ENCODE results near the gene CEP97. TPM values are rescaled to one million over a fixed set of nuclear protein-coding genes. Genes with fewer than 3 reads are reported as not detected.
A peak's percentile ranks its signal among the peaks of the same experiment; 100 is the strongest.
"Not testable (repeated sequence)": the region's sequence is repeated elsewhere in the genome, so short reads cannot be mapped to it uniquely, and the experiment has no call there.

Gene CEP97
- polyA plus RNA-seq, 1 donor, result 5.3 TPM

DNA sequence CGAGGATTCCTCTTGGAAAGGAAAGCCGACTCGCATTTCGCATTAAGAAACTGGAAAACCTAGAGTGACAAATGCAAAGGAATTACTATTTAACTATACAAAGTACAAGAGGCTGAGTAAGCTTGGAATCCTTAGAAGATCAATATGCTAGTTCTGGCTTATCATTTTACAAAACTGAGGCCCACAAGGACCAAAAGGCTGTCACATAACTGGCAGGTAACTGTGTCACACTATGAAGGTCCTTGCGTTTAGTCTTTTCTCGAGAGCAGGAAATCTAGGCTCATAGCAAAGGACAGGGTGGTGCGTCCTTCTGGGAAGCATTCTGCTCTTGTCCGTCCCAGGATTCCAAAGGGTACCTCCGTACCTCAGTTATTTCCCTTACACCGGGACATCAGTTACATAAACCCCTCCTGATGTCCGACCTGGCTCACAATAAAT is 38.5 kb upstream of the CEP97 start:
- Histone ChIP-seq H3K27me3 (ENCODE audit: control insufficient read depth, insufficient read depth, low read length) (no peaks in the 10 kb centered on the region), H3K27ac (ENCODE audit: low read length) (peak overlapping the region; percentile 89), H3K4me1 (ENCODE audit: control insufficient read depth, insufficient read depth, low read length) (peaks cover 17% of the 10 kb centered on the region), H3K9me3 (ENCODE audit: control insufficient read depth, low read depth, low read length) (no peaks in the 10 kb centered on the region), H3K4me3 (ENCODE audit: low read length) (peak overlapping the region; percentile 70), H3K36me3 (ENCODE audit: control insufficient read depth, insufficient read depth, low read length) (peaks cover 32% of the 10 kb centered on the region)
- DNase-seq, result no peak
- no CpG with 5 or more reads among the region's 11 CpGs for WGBS (ENCODE audit: insufficient coverage, low lambda C conversion rate)

DNA sequence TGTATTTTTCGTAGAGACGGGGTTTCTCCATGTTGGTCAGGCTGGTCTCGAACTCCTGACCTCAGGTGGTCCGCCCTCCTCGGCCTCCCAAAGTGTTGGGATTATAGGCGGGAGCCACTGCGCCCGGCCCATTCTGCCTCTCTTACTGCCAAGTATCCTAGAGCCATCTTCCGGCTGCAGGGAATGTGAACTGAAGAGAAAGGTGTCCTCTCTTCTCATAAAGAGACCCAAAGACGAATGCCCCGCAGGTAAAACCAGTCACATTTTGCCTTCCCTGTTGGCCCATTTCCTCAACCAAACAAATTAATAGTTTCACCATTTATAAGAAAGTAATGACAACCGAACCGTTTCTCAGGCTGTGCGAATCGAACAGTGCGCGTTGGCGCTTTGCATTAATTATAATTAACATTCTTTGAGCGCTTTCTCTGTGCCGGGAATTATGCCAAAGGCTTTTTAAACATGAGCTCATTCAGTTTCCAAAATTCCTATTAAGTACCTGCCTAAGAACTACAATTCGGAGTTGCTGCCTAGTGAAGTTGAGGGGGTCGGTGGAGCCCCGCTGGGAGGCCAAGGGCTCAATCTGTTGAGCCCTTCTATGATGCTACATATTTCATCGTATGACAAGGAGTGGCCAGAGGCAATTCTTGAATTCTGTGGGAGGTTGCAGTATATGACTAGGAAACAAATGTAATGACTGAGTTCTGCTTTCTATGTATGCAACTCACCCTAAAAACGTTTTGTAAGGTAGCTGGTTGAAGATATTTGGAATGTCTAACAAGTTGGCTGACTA is 37.1 kb upstream of the CEP97 start:
- H3K27ac ChIP-seq (ENCODE audit: low read length), result peak overlapping the region; percentile 89
- H3K36me3 ChIP-seq (ENCODE audit: control insufficient read depth, insufficient read depth, low read length), result peaks cover 18% of the 10 kb centered on the region
- peaks cover 17% of the 10 kb centered on the region for H3K4me1 ChIP-seq (ENCODE audit: control insufficient read depth, insufficient read depth, low read length)
- peak overlapping the region; percentile 70 for H3K4me3 ChIP-seq (ENCODE audit: low read length)
- no peaks in the 10 kb centered on the region for H3K27me3 ChIP-seq (ENCODE audit: control insufficient read depth, insufficient read depth, low read length)
- H3K9me3 ChIP-seq (ENCODE audit: control insufficient read depth, low read depth, low read length), result no peaks in the 10 kb centered on the region
- DNase-seq, result peak in 1 of 2 donors; percentile 19
- 70% methylated on average over 3 of the region's 25 CpGs for WGBS (ENCODE audit: insufficient coverage, low lambda C conversion rate)

DNA sequence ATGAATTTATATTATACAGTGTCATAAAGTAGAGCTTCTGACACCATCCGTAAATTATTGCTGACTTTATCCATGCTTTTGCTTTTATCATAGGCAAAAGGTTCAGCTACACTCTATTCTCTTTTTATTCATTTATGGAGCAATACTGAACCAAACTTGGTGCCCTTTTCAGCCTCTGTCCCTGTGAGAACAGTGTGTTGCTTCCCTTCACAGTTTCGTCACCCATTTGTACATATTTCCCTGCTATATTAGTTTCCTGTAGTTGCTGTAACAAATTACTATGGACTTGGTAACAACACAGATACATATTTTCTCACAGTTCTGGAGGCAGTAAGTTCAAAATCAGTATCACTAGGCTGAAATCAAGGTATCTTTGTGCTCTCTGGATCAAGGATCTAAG is 35.1 kb upstream of the CEP97 start:
- no peaks in the 10 kb centered on the region for H3K27me3 ChIP-seq (ENCODE audit: control insufficient read depth, insufficient read depth, low read length)
- H3K9me3 ChIP-seq (ENCODE audit: control insufficient read depth, low read depth, low read length), result no peaks in the 10 kb centered on the region
- WGBS (ENCODE audit: insufficient coverage, low lambda C conversion rate), result 100% methylated on average over 1 of the region's 2 CpGs
- H3K4me1 ChIP-seq (ENCODE audit: control insufficient read depth, insufficient read depth, low read length), result peaks cover 9% of the 10 kb centered on the region
- no peak overlapping the region for H3K4me3 ChIP-seq (ENCODE audit: low read length)
- H3K36me3 ChIP-seq (ENCODE audit: control insufficient read depth, insufficient read depth, low read length), result peaks cover 5% of the 10 kb centered on the region
- no peak overlapping the region for H3K27ac ChIP-seq (ENCODE audit: low read length)
- DNase-seq, result no peak

DNA sequence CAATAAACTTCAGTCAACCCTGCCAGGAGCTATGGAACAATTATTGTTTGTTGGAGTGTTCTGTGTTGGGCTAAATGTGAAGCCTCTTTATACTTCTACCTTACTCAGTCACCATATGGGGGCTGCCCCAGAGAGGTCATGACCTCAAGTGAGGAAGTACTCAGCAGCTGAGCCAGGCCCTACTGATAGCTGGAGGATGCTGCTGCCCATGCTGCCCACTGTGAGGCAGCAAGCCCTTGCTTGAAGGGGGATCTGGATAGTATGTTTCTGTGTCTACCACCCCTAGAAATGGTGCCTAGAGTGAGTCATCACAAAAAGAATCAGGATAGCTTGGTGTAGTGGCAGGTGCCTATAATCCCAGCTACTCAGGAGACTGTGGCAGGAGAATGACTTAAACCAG is 33.4 kb upstream of the CEP97 start:
- no peak for DNase-seq
- H3K27ac ChIP-seq (ENCODE audit: low read length), result no peak overlapping the region
- no peaks in the 10 kb centered on the region for H3K27me3 ChIP-seq (ENCODE audit: control insufficient read depth, insufficient read depth, low read length)

DNA sequence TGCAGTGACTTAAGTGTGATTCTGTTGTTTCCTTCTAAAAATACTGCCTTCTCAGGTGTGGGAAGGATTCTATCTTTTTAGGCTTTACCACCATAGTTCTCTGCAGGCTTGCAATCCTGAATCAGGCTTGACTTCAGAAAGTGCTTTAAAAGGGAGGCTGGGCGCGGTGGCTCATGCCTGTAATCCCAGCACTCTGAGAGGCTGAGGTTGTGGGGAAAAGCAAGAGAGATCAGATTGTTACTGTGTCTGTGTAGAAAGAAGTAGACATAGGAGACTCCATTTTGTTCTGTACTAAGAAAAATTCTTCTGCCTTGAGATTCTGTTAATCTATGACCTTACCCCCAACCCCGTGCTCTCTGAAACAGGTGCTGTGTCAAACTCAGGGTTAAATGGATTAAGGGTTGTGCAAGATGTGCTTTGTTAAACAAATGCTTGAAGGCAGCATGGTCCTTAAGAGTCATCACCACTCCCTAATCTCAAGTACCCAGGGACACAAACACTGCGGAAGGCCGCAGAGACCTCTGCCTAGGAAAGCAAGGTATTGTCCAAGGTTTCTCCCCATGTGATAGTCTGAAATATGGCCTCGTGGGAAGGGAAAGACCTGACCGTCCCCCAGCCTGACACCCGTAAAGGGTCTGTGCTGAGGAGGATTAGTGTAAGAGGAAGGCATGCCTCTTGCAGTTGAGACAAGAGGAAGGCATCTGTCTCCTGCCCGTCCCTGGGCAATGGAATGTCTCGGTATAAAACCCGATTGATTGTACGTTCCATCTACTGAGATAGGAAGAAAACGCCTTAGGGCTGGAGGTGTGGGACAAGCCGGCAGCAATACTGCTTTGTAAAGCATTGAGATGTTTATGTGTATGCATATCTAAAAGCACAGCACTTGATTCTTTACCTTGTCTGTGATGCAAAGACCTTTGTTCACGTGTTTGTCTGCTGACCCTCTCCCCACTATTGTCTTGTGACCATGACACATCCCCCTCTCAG is 32.4 kb upstream of the CEP97 start:
- H3K27ac ChIP-seq (ENCODE audit: low read length); H3K27me3 ChIP-seq (ENCODE audit: control insufficient read depth, insufficient read depth, low read length); H3K36me3 ChIP-seq (ENCODE audit: control insufficient read depth, insufficient read depth, low read length); H3K4me3 ChIP-seq (ENCODE audit: low read length); DNase-seq; H3K4me1 ChIP-seq (ENCODE audit: control insufficient read depth, insufficient read depth, low read length); H3K9me3 ChIP-seq (ENCODE audit: control insufficient read depth, low read depth, low read length): not testable (repeated sequence)
- WGBS (ENCODE audit: insufficient coverage, low lambda C conversion rate), result no CpG with 5 or more reads among the region's 15 CpGs

More for the DNA sequence above, 33.4 kb upstream of the CEP97 start:
- Histone ChIP-seq H3K4me3 (ENCODE audit: low read length) (no peak overlapping the region), H3K4me1 (ENCODE audit: control insufficient read depth, insufficient read depth, low read length) (peaks cover 2% of the 10 kb centered on the region), H3K36me3 (ENCODE audit: control insufficient read depth, insufficient read depth, low read length) (no peaks in the 10 kb centered on the region), H3K9me3 (ENCODE audit: control insufficient read depth, low read depth, low read length) (no peaks in the 10 kb centered on the region)

DNA sequence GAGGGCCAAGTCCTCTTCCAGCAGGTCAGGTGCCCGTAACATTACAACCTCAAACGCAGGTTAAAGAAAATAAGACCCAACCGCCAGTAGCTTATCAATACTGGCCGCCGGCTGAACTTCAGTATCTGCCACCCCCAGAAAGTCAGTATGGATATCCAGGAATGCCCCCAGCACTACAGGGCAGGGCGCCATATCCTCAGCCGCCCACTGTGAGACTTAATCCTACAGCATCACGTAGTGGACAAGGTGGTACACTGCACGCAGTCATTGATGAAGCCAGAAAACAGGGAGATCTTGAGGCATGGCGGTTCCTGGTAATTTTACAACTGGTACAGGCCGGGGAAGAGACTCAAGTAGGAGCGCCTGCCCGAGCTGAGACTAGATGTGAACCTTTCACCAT is 30.9 kb upstream of the CEP97 start:
- peak in 1 of 2 donors; percentile 15 for DNase-seq
- not testable (repeated sequence) for H3K27me3 ChIP-seq (ENCODE audit: control insufficient read depth, insufficient read depth, low read length); H3K9me3 ChIP-seq (ENCODE audit: control insufficient read depth, low read depth, low read length); H3K4me3 ChIP-seq (ENCODE audit: low read length); H3K27ac ChIP-seq (ENCODE audit: low read length); H3K4me1 ChIP-seq (ENCODE audit: control insufficient read depth, insufficient read depth, low read length); H3K36me3 ChIP-seq (ENCODE audit: control insufficient read depth, insufficient read depth, low read length)
- WGBS (ENCODE audit: insufficient coverage, low lambda C conversion rate), result no CpG with 5 or more reads among the region's 13 CpGs

DNA sequence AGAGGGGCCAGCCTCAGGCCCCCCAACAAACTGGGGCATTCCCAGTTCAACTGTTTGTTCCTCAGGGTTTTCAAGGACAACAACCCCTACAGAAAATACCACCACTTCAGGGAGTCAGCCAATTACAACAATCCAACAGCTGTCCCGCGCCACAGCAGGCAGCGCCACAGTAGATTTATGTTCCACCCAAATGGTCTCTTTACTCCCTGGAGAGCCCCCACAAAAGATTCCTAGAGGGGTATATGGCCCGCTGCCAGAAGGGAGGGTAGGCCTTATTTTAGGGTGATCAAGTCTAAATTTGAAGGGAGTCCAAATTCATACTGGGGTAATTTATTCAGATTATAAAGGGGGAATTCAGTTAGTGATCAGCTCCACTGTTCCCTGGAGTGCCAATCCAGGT is 29.6 kb upstream of the CEP97 start:
- not testable (repeated sequence) for H3K27me3 ChIP-seq (ENCODE audit: control insufficient read depth, insufficient read depth, low read length); DNase-seq; H3K27ac ChIP-seq (ENCODE audit: low read length); H3K4me1 ChIP-seq (ENCODE audit: control insufficient read depth, insufficient read depth, low read length); H3K36me3 ChIP-seq (ENCODE audit: control insufficient read depth, insufficient read depth, low read length); H3K9me3 ChIP-seq (ENCODE audit: control insufficient read depth, low read depth, low read length); H3K4me3 ChIP-seq (ENCODE audit: low read length)
- no CpG with 5 or more reads among the region's 4 CpGs for WGBS (ENCODE audit: insufficient coverage, low lambda C conversion rate)

DNA sequence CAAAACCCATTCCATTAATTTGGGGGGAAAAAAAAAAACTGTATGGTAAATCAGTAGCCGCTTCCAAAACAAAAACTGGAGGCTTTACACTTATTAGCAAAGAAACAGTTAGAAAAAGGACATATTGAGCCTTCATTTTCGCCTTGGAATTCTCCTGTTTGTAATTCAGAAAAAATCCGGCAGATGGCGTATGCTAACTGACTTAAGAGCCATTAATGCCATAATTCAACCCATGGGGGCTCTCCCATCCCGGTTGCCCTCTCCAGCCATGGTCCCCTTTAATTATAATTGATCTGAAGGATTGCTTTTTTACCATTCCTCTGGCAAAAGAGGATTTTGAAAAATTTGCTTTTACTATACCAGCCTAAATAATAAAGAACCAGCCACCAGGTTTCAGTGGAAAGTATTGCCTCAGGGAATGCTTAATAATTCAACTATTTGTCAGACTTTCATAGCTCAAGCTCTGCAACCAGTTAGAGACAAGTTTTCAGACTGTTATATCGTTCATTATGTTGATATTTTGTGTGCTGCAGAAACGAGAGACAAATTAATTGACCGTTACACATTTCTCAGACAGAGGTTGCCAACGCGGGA is 28.5 kb upstream of the CEP97 start:
- Histone ChIP-seq H3K27me3 (ENCODE audit: control insufficient read depth, insufficient read depth, low read length) (no peaks in the 10 kb centered on the region), H3K36me3 (ENCODE audit: control insufficient read depth, insufficient read depth, low read length) (no peaks in the 10 kb centered on the region), H3K4me3 (ENCODE audit: low read length) (no peak overlapping the region), H3K27ac (ENCODE audit: low read length) (no peak overlapping the region), H3K9me3 (ENCODE audit: control insufficient read depth, low read depth, low read length) (no peaks in the 10 kb centered on the region), H3K4me1 (ENCODE audit: control insufficient read depth, insufficient read depth, low read length) (no peaks in the 10 kb centered on the region)
- WGBS (ENCODE audit: insufficient coverage, low lambda C conversion rate), result 8% methylated on average over 4 of the region's 10 CpGs
- peak in 1 of 2 donors; percentile 30 for DNase-seq

DNA sequence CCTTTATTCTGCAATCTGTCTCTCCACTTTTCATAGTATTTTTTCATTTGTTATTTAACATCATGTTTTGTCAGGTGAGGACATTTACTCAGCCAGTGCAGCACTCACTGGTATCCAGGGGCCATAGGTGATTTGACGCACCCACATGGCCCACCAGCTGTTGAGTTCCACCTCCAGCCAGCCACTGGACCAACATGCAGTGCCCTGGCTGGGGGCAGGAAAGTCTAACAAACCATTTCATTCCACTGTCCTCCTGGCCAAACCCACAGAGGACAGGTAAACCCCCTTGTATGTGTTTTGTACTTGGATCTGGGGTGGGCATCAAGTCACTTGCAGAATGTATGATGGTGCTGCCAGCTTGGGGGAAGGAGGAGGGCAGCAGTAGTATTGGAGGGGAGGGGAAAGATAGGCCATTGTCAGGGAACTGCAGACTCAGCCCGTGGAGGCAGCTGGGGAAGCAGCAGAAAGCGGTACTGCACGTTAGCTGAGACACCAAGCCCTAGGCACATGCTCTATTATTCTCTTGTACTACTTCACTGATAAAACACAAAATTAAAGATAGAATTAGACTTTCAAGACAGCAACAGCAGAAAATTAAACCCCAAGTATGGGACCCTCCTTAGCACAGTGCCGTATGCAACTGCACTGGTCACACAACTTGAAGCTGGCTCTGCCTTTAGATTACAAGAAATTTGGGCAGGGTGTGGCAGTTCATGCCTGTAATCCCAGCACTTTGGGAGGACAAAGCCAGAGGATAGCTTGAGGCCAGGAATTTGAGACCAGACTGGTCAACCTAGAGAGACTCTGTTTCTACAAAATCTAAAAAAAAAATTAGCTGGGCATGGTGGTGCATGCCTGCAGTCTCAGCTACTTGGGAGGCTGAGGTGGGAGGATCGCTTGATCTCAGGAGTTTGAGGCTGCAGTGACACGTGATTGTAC is 22.4 kb upstream of the CEP97 start:
- DNase-seq, result no peak
- H3K4me1 ChIP-seq (ENCODE audit: control insufficient read depth, insufficient read depth, low read length), result no peaks in the 10 kb centered on the region
- no CpG with 5 or more reads among the region's 7 CpGs for WGBS (ENCODE audit: insufficient coverage, low lambda C conversion rate)
- no peaks in the 10 kb centered on the region for H3K9me3 ChIP-seq (ENCODE audit: control insufficient read depth, low read depth, low read length)
- H3K4me3 ChIP-seq (ENCODE audit: low read length), result no peak overlapping the region
- no peak overlapping the region for H3K27ac ChIP-seq (ENCODE audit: low read length)
- H3K27me3 ChIP-seq (ENCODE audit: control insufficient read depth, insufficient read depth, low read length), result no peaks in the 10 kb centered on the region
- H3K36me3 ChIP-seq (ENCODE audit: control insufficient read depth, insufficient read depth, low read length), result no peaks in the 10 kb centered on the region

Data from large intestine (tissue), 3 donors.